Astrocyte of the spinal cord (primary cell): ENCODE data around the gene SEMA3G.

ENCODE experiments used
- DNase-seq: peaks from one replicate; pipeline ENCODE4 v3.0.0; 2011; ENCODE audit warnings: low read depth, low spot score
- H3K4me3 ChIP-seq: 2 replicates; pipeline ENCODE4 v1.5.1; 2011; ENCODE audit warnings: low read depth, mild to moderate bottlenecking, low read length, moderate library complexity
- CTCF ChIP-seq: IDR thresholded peaks from 2 replicates; pipeline ENCODE4 v1.5.1; 2012; ENCODE audit warnings: low read depth, mild to moderate bottlenecking, low read length, inconsistent platforms
- in situ Hi-C: cut with HindIII; loops from 2 replicates; pipeline ENCODE4 v1.10.0; 2017; ENCODE audit warnings: low sequenced_read_pairs

The SEMA3G gene

GRCh38 chr3:52405601-52406110 is 39.2 kb downstream of the SEMA3G start:
- DNase-seq, result no peak
- TF ChIP-seq CTCF, result no peak
- H3K4me3 ChIP-seq, result no peak overlapping the region
- in situ Hi-C loops, result no loop called here

- no peak overlapping the region for H3K4me3 ChIP-seq
- TF ChIP-seq CTCF, result no peak
- DNase-seq, result no peak
- in situ Hi-C loops, result no loop called here
Observed at GRCh38 chr3:52405066-52405465, 39.8 kb downstream of the SEMA3G start.

- no peak for TF ChIP-seq CTCF
- no peak for DNase-seq
- H3K4me3 ChIP-seq, result no peak overlapping the region
- in situ Hi-C loops, result no loop called here
Observed at GRCh38 chr3:52404391-52404790, 40.5 kb downstream of the SEMA3G start.

- TF ChIP-seq CTCF, result no peak
- in situ Hi-C loops, result no loop called here
- DNase-seq, result no peak
- no peak overlapping the region for H3K4me3 ChIP-seq
Observed at GRCh38 chr3:52403955-52404354, 40.9 kb downstream of the SEMA3G start.

- TF ChIP-seq CTCF, result no peak
- no peak overlapping the region for H3K4me3 ChIP-seq
- DNase-seq, result no peak
- in situ Hi-C loops, result no loop called here
Observed at GRCh38 chr3:52403271-52403841, 41.5 kb downstream of the SEMA3G start.

GRCh38 chr3:52402706-52403270 is 42.1 kb downstream of the SEMA3G start:
- TF ChIP-seq CTCF, result no peak
- no peak overlapping the region for H3K4me3 ChIP-seq
- in situ Hi-C loops, result no loop called here

More at GRCh38 chr3:52402706-52403270, 42.1 kb downstream of the SEMA3G start:
- no peak for DNase-seq
